Endothelial cell of umbilical vein (primary cell): ENCODE measurements around the gene KIF17. TPM values are rescaled to one million over a fixed set of nuclear protein-coding genes. Genes with fewer than 3 reads are reported as not detected.

ENCODE experiments used
- BruUV-seq: library from RNA; stranded (reverse); fragments of 400-500 nt; replicated peaks from 2 replicates; lab custom pipeline; 2021; lab: Mats Ljungman, UMichigan
- CTCF ChIA-PET: fragments of 300-600, 350-600 bp; sonication (Branson Sonifier 250); formaldehyde crosslinking; loops from one replicate; lab custom pipeline; 2021; ENCODE audit warnings: antibody characterized with exemption, inconsistent platforms; lab: Charles Lee
- POLR2A ChIA-PET: fragments of 300-600, 350-600 bp; sonication (Branson Sonifier 250); formaldehyde crosslinking; loops from one replicate; lab custom pipeline; 2021; ENCODE audit warnings: antibody characterized with exemption, inconsistent platforms; lab: Charles Lee
- DNase-seq: peaks from one replicate; pipeline ENCODE4 v3.0.0-alpha.2; 2011; ENCODE audit warnings: low read depth, low spot score
- FAIRE-seq: peaks from 2 replicates; lab custom pipeline; 2011; peaks lifted over from hg19 to GRCh38; lab: Jason Lieb, UNC
- H2AFZ ChIP-seq: 2 replicates; pipeline ENCODE4 v1.6.0; 2012; ENCODE audit warnings: low read depth, low read length, control low read depth, inconsistent platforms
- H3K27ac ChIP-seq: 2 replicates; pipeline ENCODE4 v1.5.1; 2011; ENCODE audit warnings: low read depth, mild to moderate bottlenecking, control low read depth, low read length, moderate library complexity; ENCODE audit not compliant: insufficient read depth
- H3K27me3 ChIP-seq, 2 experiments: 2 replicates each; pipeline versions ENCODE4 v1.6.0 to v1.6.1; 2011; ENCODE audit warnings: low read length in 2 of 2, mixed read lengths in 1 of 2; ENCODE audit not compliant: control insufficient read depth in 2 of 2, insufficient read depth in 2 of 2
- H3K36me3 ChIP-seq, 2 experiments: 2 replicates in 1 of 2; 3 replicates in 1 of 2; pipeline ENCODE4 v1.5.1; 2011; ENCODE audit warnings: low read length in 2 of 2, mild to moderate bottlenecking in 1 of 2, moderate library complexity in 1 of 2; ENCODE audit not compliant: control insufficient read depth in 2 of 2, insufficient read depth in 2 of 2; ENCODE audit errors: extremely low read depth in 1 of 2
- H3K4me1 ChIP-seq: 3 replicates; pipeline ENCODE4 v1.5.1; 2011; ENCODE audit warnings: mild to moderate bottlenecking, low read length; ENCODE audit not compliant: control insufficient read depth, insufficient read depth; ENCODE audit errors: extremely low read depth
- H3K4me2 ChIP-seq: 2 replicates; pipeline ENCODE4 v1.6.1; 2011; ENCODE audit warnings: low read length, control low read depth, mixed read lengths; ENCODE audit not compliant: insufficient read depth
- H3K4me3 ChIP-seq, 3 experiments: fragments of 200-600 bp in 1 of 3; sonication (generic), shearing (Covaris generic) in 1 of 3; replicated peaks in 1 of 3; 2 replicates each; pipeline ENCODE4 v1.5.1; 2011 to 2016; ENCODE audit warnings: control low read depth in 3 of 3, low read length in 3 of 3, mild to moderate bottlenecking in 2 of 3, inconsistent platforms in 1 of 3, low read depth in 1 of 3, moderate library complexity in 1 of 3; ENCODE audit not compliant: insufficient read depth in 1 of 3
- H3K79me2 ChIP-seq: 2 replicates; pipeline ENCODE4 v1.6.0; 2012; ENCODE audit warnings: low read length, inconsistent platforms; ENCODE audit not compliant: control insufficient read depth, insufficient read depth
- H3K9ac ChIP-seq: replicated peaks from 2 replicates; pipeline ENCODE3; 2011; ENCODE audit warnings: low read length, control low read depth; ENCODE audit not compliant: insufficient read depth; ENCODE audit errors: extremely low read depth
- H3K9me1 ChIP-seq: replicated peaks from 3 replicates; pipeline ENCODE4 v1.6.0; 2011; ENCODE audit warnings: mild to moderate bottlenecking, low read length; ENCODE audit not compliant: control insufficient read depth, insufficient read depth; ENCODE audit errors: extremely low read depth
- H3K9me3 ChIP-seq: replicated peaks from 2 replicates; pipeline ENCODE4 v1.5.1; 2012; ENCODE audit warnings: low read length, inconsistent platforms; ENCODE audit not compliant: control insufficient read depth, insufficient read depth
- H4K20me1 ChIP-seq: replicated peaks from 2 replicates; pipeline ENCODE3; 2011; ENCODE audit warnings: mild to moderate bottlenecking, low read length; ENCODE audit not compliant: control insufficient read depth, insufficient read depth; ENCODE audit errors: extremely low read depth
- EZH2 ChIP-seq: IDR thresholded peaks from 2 replicates; pipeline ENCODE4 v1.6.1; 2012; ENCODE audit warnings: borderline replicate concordance, low read depth, mild to moderate bottlenecking, moderate library complexity, low read length, inconsistent platforms; ENCODE audit not compliant: severe bottlenecking
- FOS ChIP-seq: IDR thresholded peaks from 2 replicates; pipeline ENCODE4 v1.6.1; 2011; ENCODE audit warnings: mild to moderate bottlenecking, low read length, moderate library complexity, borderline replicate concordance; ENCODE audit not compliant: insufficient read depth
- GATA2 ChIP-seq: IDR thresholded peaks from 2 replicates; pipeline ENCODE4 v1.7.0; 2011; ENCODE audit warnings: low read depth, mild to moderate bottlenecking, moderate library complexity, mixed read lengths, low read length; ENCODE audit not compliant: insufficient read length, insufficient read depth
- JUN ChIP-seq: IDR thresholded peaks from 2 replicates; pipeline ENCODE4 v1.6.1; 2011; ENCODE audit warnings: borderline replicate concordance, low read depth; ENCODE audit not compliant: insufficient read length, insufficient read depth
- MYC ChIP-seq: IDR thresholded peaks from one replicate; pipeline ENCODE4 v1.6.1; 2011; ENCODE audit warnings: mild to moderate bottlenecking, low read depth, low read length
- POLR2A ChIP-seq: IDR thresholded peaks from 2 replicates; pipeline ENCODE4 v1.6.1; 2012; ENCODE audit warnings: low read depth, mild to moderate bottlenecking, control low read depth, low read length
- POLR2AphosphoS5 ChIP-seq: IDR thresholded peaks from 2 replicates; pipeline ENCODE4 v1.6.1; 2012; ENCODE audit warnings: low read depth, mild to moderate bottlenecking, control low read depth, low read length, moderate library complexity; ENCODE audit not compliant: insufficient read depth
- dilution Hi-C: fragments of 300-500 bp; cut with MboI; formaldehyde crosslinking; loops from one replicate; pipeline ENCODE4 v1.15.0; 2019; ENCODE audit warnings: low sequenced_read_pairs; ENCODE audit not compliant: extremely low pct_ligation_motif_present
- intact Hi-C: fragments of 100-400 bp; cut with micrococcal nuclease; formaldehyde crosslinking; loops from one replicate; pipeline ENCODE4 v1.10.0; 2022
- polyA plus RNA-seq, 4 experiments: library from polyadenylated mRNA; depleted of rRNA in 3 of 4; stranded (reverse) in 3 of 4; unstranded in 1 of 4; fragments of >200 nt; gene quantifications; 2 replicates each; pipeline versions ENCODE4 v1.2.1 to v1.2.3, GENCODE V29; 2011 to 2012; ENCODE audit warnings: missing spikeins in 1 of 4
- total RNA-seq: library from RNA; stranded (reverse); gene quantifications from 2 replicates; pipeline ENCODE4 v1.2.3, GENCODE V29; 2021
- TF ChIP-seq, protein P1 (sequence below), 2 donors: IDR thresholded peaks; 1 replicate in 1 of 2; 2 replicates in 1 of 2; pipeline ENCODE4 v1.5.1; 2011; ENCODE audit warnings: low read length in 2 of 2, mild to moderate bottlenecking in 2 of 2, moderate library complexity in 2 of 2, control low read depth in 1 of 2, inconsistent platforms in 1 of 2, low read depth in 1 of 2; ENCODE audit not compliant: insufficient read depth in 1 of 2; ENCODE audit errors: extremely low read depth in 1 of 2
- TF ChIP-seq, protein P2 (sequence below): IDR thresholded peaks from 2 replicates; pipeline ENCODE4 v1.6.1; 2011; ENCODE audit not compliant: insufficient read depth, insufficient read length

The KIF17 gene
- total and polyA plus RNA-seq, 2 donors (not counting 3 experiments of a cell fraction or from before 2014, with no cell fraction given) = 1.1 to 1.5 TPM

DNA sequence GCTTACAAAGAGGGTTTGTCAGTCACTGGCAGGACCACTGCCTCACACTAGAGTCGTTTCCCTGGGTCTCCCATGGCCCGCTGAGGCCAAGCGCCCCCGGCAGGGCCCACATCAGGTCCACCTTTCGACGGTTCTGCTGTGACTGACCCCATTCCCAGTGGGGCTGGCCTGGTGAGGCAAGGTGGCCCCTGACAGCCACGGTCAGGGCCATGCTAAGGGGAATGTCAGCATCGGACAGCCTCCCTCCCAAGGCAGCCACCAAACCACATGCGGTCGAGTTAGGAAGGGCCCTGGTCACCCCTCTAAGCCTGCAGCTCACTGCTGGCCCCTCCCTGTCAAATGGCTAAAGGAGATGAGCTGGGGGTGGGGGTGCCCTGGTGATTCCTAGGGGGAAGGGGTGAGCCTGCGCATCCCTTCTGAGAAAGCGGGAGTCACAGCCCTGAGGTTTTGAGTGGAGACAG lies 2.9 kb upstream of the KIF17 start:
- intact Hi-C loops = no loop called here
- DNase-seq = no peak
- POLR2A ChIA-PET = no interaction called here
- dilution Hi-C loops = no loop called here
- no peaks in the 10 kb centered on the region for H4K20me1 ChIP-seq
- TF ChIP-seq MYC = no peak
- TF ChIP-seq, protein P1, sequence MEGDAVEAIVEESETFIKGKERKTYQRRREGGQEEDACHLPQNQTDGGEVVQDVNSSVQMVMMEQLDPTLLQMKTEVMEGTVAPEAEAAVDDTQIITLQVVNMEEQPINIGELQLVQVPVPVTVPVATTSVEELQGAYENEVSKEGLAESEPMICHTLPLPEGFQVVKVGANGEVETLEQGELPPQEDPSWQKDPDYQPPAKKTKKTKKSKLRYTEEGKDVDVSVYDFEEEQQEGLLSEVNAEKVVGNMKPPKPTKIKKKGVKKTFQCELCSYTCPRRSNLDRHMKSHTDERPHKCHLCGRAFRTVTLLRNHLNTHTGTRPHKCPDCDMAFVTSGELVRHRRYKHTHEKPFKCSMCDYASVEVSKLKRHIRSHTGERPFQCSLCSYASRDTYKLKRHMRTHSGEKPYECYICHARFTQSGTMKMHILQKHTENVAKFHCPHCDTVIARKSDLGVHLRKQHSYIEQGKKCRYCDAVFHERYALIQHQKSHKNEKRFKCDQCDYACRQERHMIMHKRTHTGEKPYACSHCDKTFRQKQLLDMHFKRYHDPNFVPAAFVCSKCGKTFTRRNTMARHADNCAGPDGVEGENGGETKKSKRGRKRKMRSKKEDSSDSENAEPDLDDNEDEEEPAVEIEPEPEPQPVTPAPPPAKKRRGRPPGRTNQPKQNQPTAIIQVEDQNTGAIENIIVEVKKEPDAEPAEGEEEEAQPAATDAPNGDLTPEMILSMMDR (IDR thresholded peaks at IDR 0.05; ENCODE audit: extremely low read depth in 1 of 2, insufficient read depth in 1 of 2, low read depth in 1 of 2, low read length in 2 of 2) = no peak
- TF ChIP-seq, protein P2, sequence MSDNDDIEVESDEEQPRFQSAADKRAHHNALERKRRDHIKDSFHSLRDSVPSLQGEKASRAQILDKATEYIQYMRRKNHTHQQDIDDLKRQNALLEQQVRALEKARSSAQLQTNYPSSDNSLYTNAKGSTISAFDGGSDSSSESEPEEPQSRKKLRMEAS = no peak
- no peak for TF ChIP-seq JUN
- TF ChIP-seq FOS = no peak
- TF ChIP-seq POLR2A = no peak
- no peak for TF ChIP-seq GATA2
- no peak for TF ChIP-seq POLR2AphosphoS5
- no peak for TF ChIP-seq EZH2
- BruUV-seq = no TSS peak
- no peaks in the 10 kb centered on the region for H3K9me1 ChIP-seq
- H3K27me3 ChIP-seq = peaks cover 0 to 5% of the 10 kb centered on the region in 2 experiments
- no peak for FAIRE-seq
- no peak overlapping the region for H3K4me2 ChIP-seq
- H3K4me3 ChIP-seq = no peak overlapping the region
- no peaks in the 10 kb centered on the region for H3K79me2 ChIP-seq
- H3K36me3 ChIP-seq = no peaks in the 10 kb centered on the region
- CTCF ChIA-PET = no interaction called here
- no peak overlapping the region for H3K27ac ChIP-seq
- no peak overlapping the region for H2AFZ ChIP-seq
- no peak overlapping the region for H3K9ac ChIP-seq
- no peaks in the 10 kb centered on the region for H3K4me1 ChIP-seq
- H3K9me3 ChIP-seq = no peaks in the 10 kb centered on the region
